ENCODE data around the gene REX1BD. TPM values are rescaled to one million over a fixed set of nuclear protein-coding genes. Genes with fewer than 3 reads are reported as not detected.

REX1BD gene
- polyA plus RNA-seq, 1 donor from 2014 or later, result 214 TPM

- TF ChIP-seq SMC3 (conservative IDR thresholded peaks at IDR 0.05; ENCODE audit: poor library complexity) (no peak), TAF1 (IDR thresholded peaks at IDR 0.05; ENCODE audit: low read depth) (no peak), EZH2 (IDR thresholded peaks at IDR 0.05; ENCODE audit: borderline replicate concordance, insufficient read depth, low read length, poor library complexity, severe bottlenecking) (no peak)
Observed at GRCh38 chr19:18639706-18640243, 51.2 kb downstream of the REX1BD start (continued).

Small RNA genes lying within 50 kb of the gene (small RNA-seq; reads per million reads assigned to genes)
- gene RN7SL155P, result 0 reads per million in 3 experiments

Other genes starting within 250 kb of the REX1BD start
- 5.9 and 10.9 TPM in 2 replicates for gene PGPEP1, start 248.2 kb upstream of the REX1BD start, polyA plus RNA-seq
- gene GDF15, start 202.6 kb upstream of the REX1BD start, polyA plus RNA-seq, result 1.6 TPM in 1 of 2 replicates, not detected in the other
- not detected in 2 replicates for gene LRRC25, start 191.2 kb upstream of the REX1BD start, polyA plus RNA-seq
- gene SSBP4, start 169.4 kb upstream of the REX1BD start, polyA plus RNA-seq, result 148 and 166 TPM in 2 replicates
- gene ISYNA1, start 150.7 kb upstream of the REX1BD start, polyA plus RNA-seq, result 123 and 164 TPM in 2 replicates
- 7.2 and 8.8 TPM in 2 replicates for gene ELL, start 66.7 kb upstream of the REX1BD start, polyA plus RNA-seq
- gene FKBP8, start 45.2 kb upstream of the REX1BD start, polyA plus RNA-seq, result 183 and 205 TPM in 2 replicates
- 55.8 and 78.1 TPM in 2 replicates for gene KXD1, start 30.9 kb upstream of the REX1BD start, polyA plus RNA-seq
- 709 and 765 TPM in 2 replicates for gene UBA52, start 16.9 kb upstream of the REX1BD start, polyA plus RNA-seq
- gene CRLF1, start 18.0 kb downstream of the REX1BD start, polyA plus RNA-seq, result 3.3 and 14.2 TPM in 2 replicates
- gene TMEM59L, start 24.1 kb downstream of the REX1BD start, polyA plus RNA-seq, result 138 and 173 TPM in 2 replicates
- gene KLHL26, start 48.2 kb downstream of the REX1BD start, polyA plus RNA-seq, result 4.7 and 8.0 TPM in 2 replicates
- 10.4 and 14.4 TPM in 2 replicates for gene CRTC1, start 94.9 kb downstream of the REX1BD start, polyA plus RNA-seq
- gene COMP, start 202.5 kb downstream of the REX1BD start, polyA plus RNA-seq, result not detected in 2 replicates
- gene UPF1, start 243.2 kb downstream of the REX1BD start, polyA plus RNA-seq, result 39.3 and 44.8 TPM in 2 replicates